Breast epithelium (tissue), 3 donors: Measurements from ENCODE around the gene PSMD13.

ENCODE experiments used
- CTCF ChIP-seq, 3 donors: fragments of 450-650 bp; IDR thresholded peaks; one replicate each; pipeline ENCODE4 v1.5.1; 2016 to 2017; ENCODE audit warnings: antibody characterized with exemption in 3 of 3, mild to moderate bottlenecking in 3 of 3, moderate library complexity in 3 of 3
- POLR2AphosphoS5 ChIP-seq, 3 donors: sonication (generic); formaldehyde crosslinking; IDR thresholded peaks; one replicate each; pipeline ENCODE4 v1.6.1; 2017; ENCODE audit warnings: antibody characterized with exemption in 3 of 3

GRCh38 chr11:297586-298405, 61.0 kb downstream of the PSMD13 start:
- TF ChIP-seq POLR2AphosphoS5 (IDR thresholded peaks at IDR 0.05) (no peak), CTCF (IDR thresholded peaks at IDR 0.05) (no peak)
